Myocyte (in vitro differentiated cells): ENCODE data around the gene ADH1B. TPM values are rescaled to one million over a fixed set of nuclear protein-coding genes. Genes with fewer than 3 reads are reported as not detected.

ENCODE experiments used
- total RNA-seq: library from RNA; depleted of rRNA; stranded (reverse); fragments of >200 nt; gene quantifications from 2 replicates; pipeline ENCODE4 v1.2.3, GENCODE V29; 2014

ADH1B gene
- total RNA-seq, 1 donor from 2014 or later, result not detected

Other genes with a start within 250 kb of the ADH1B start
- gene ADH5, start 232.6 kb downstream of the ADH1B start, total RNA-seq, result 118 and 122 TPM in 2 replicates
- not detected in 2 replicates for gene ADH4, start 177.1 kb downstream of the ADH1B start, total RNA-seq
- not detected in 2 replicates for gene ADH6, start 102.2 kb downstream of the ADH1B start, total RNA-seq
- not detected in 2 replicates for gene ADH1A, start 30.4 kb downstream of the ADH1B start, total RNA-seq
- gene ADH1C, start 31.3 kb upstream of the ADH1B start, total RNA-seq, result not detected in 2 replicates
- not detected in 2 replicates for gene ADH7, start 113.9 kb upstream of the ADH1B start, total RNA-seq
- gene C4orf17, start 189.6 kb upstream of the ADH1B start, total RNA-seq, result 0.31 TPM in 1 of 2 replicates, not detected in the other
- 10.7 and 13.7 TPM in 2 replicates for gene TRMT10A, start 242.6 kb upstream of the ADH1B start, total RNA-seq